Measurements from ENCODE around the gene ANKRD39. TPM values are rescaled to one million over a fixed set of nuclear protein-coding genes. Genes with fewer than 3 reads are reported as not detected.

Gene ANKRD39
- total and polyA plus RNA-seq, 9 of the 15 experiments (the other 6 are each of a cell fraction or from before 2014, with no cell fraction given): 8.2 to 33.1 (median 23.8) TPM

DNA sequence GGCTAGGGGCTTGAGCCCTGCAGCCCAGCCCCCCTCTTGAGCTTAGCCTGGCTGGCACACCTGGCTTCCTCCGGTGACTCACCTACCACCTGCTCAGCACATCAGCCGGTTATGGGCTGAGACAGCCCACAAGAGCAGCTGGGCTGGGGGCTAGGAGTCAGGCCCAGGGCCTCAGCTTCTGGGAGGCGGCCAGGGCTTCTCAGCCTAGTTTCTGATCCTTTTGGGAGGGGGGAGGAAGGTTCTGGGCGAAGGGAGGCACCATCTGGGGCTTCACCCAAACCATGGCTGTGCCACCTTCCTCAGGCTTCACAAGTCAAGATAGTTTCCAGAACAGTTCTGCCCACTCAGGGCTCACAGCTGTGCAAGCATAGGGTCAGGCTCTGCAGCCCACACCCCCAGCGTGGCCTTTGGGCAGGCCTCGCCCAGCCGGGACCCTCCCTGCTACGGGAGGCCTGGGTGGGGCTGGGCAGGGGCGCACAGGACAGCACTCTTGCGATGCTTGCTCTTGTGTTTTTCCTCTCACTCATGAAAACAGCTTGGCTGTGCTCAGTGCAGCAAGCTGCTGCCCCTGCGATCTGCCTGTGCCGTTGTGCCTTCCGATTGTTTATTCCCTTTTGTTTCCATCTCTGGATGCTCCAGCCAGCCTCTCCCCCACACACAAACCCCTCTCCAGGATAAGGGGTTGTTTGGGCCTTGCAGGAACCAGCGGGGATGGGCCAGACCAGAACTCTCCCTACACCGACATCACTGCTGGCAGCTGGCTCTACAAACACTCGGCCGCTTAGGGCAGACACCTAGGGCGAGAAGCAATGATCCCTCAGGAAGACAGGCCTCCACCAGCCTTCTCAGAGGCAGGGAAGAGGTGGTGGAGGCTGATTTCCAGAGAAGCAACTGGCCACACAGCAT lies 38.2 kb upstream of the ANKRD39 start:
- H3K9ac ChIP-seq (ENCODE audit: insufficient read depth in 1 of 2, low read depth in 2 of 2, low read length in 2 of 2): peak overlapping the region; percentile 54 to 86
- DNase-seq (ENCODE audit: extremely low read depth in 1 of 4, low spot score in 3 of 4) (peak in 2 of 4 experiments; percentile 51 to 59), ATAC-seq (peak; percentile 32), FAIRE-seq (no peak)
- no TSS peak for BruUV-seq (replicated peaks)
- H3K36me3 ChIP-seq (ENCODE audit: control insufficient read depth, insufficient read depth, low read length): peaks cover 31% of the 10 kb centered on the region
- no peaks in the 10 kb centered on the region for H3K9me3 ChIP-seq (replicated peaks; ENCODE audit: control insufficient read depth, insufficient read depth, low read depth, low read length)
- no peaks in the 10 kb centered on the region for H3K27me3 ChIP-seq (ENCODE audit: control insufficient read depth in 2 of 2, insufficient read depth in 2 of 2, low read length in 2 of 2)
- H3K27ac ChIP-seq (ENCODE audit: extremely low read depth, low read depth, low read length): peak overlapping the region; percentile 91
- no peak overlapping the region; the same call in 1 of the 2 replicates for H2AFZ ChIP-seq (ENCODE audit: low read depth, low read length)
- H3K4me3 ChIP-seq: no peak overlapping the region
- H4K20me1 ChIP-seq (replicated peaks; ENCODE audit: control insufficient read depth, insufficient read depth, low read length): no peaks in the 10 kb centered on the region
- POLR2A ChIA-PET: interaction anchor here (0.6 to 9.0 kb wide), 7 partner anchors 8 to 35 kb away, joined by 3 to 112 read pairs (median 5); no protein-coding TSS in a partner anchor
- in situ Hi-C loops (cut with MboI) (no loop called here), intact Hi-C loops (cut with micrococcal nuclease) (loop anchor here (2.0 to 5.0 kb wide), 2 partner anchors 23 to 46 kb away; no protein-coding TSS in a partner anchor)
- WGBS (ENCODE audit: insufficient coverage, low coverage, missing lambda C conversion rate): 62% methylated on average over 11 of the region's 18 CpGs
- peak overlapping the region; percentile 84 for H3K4me2 ChIP-seq (ENCODE audit: insufficient read depth, low read length)
- peaks cover 46% of the 10 kb centered on the region for H3K79me2 ChIP-seq (ENCODE audit: control insufficient read depth, insufficient read depth, low read length)
- CTCF ChIA-PET (ENCODE audit: low intra/inter-chr PET ratio): no interaction called here
- peaks cover 63 to 86% of the 10 kb centered on the region in 2 experiments for H3K4me1 ChIP-seq (replicated peaks in 1 of 2; ENCODE audit: control insufficient read depth in 2 of 2, insufficient read depth in 2 of 2, low read length in 2 of 2)
- H3K9me1 ChIP-seq (ENCODE audit: control insufficient read depth, insufficient read depth, low read length): no peaks in the 10 kb centered on the region
- TF ChIP-seq SMARCC2 (IDR thresholded peaks at IDR 0.05; ENCODE audit: low read depth) (no peak), PYGO2 (tag; IDR thresholded peaks at IDR 0.05) (no peak), RBFOX2 (IDR thresholded peaks at IDR 0.05; ENCODE audit: low read depth, low read length) (0 out of 2 replicates have a peak, but pooled peaks have one; percentile 31), JUND (IDR thresholded peaks at IDR 0.05; ENCODE audit: borderline replicate concordance, low read depth, low read length) (0 out of 2 replicates have a peak, but pooled peaks have one; percentile 8), JUND (tag; IDR thresholded peaks at IDR 0.05; ENCODE audit: borderline replicate concordance, low read depth, low read length) (no peak), BCL6 (CRISPR knock-in tag; IDR thresholded peaks at IDR 0.05) (no peak), HDGF (IDR thresholded peaks at IDR 0.05) (0 out of 2 replicates have a peak, but pooled peaks have one; percentile 2), KDM2B (CRISPR knock-in tag; IDR thresholded peaks at IDR 0.05) (no peak), MXI1 (IDR thresholded peaks at IDR 0.05; ENCODE audit: low read depth, low read length) (no peak)
- TF ChIP-seq, protein P1, sequence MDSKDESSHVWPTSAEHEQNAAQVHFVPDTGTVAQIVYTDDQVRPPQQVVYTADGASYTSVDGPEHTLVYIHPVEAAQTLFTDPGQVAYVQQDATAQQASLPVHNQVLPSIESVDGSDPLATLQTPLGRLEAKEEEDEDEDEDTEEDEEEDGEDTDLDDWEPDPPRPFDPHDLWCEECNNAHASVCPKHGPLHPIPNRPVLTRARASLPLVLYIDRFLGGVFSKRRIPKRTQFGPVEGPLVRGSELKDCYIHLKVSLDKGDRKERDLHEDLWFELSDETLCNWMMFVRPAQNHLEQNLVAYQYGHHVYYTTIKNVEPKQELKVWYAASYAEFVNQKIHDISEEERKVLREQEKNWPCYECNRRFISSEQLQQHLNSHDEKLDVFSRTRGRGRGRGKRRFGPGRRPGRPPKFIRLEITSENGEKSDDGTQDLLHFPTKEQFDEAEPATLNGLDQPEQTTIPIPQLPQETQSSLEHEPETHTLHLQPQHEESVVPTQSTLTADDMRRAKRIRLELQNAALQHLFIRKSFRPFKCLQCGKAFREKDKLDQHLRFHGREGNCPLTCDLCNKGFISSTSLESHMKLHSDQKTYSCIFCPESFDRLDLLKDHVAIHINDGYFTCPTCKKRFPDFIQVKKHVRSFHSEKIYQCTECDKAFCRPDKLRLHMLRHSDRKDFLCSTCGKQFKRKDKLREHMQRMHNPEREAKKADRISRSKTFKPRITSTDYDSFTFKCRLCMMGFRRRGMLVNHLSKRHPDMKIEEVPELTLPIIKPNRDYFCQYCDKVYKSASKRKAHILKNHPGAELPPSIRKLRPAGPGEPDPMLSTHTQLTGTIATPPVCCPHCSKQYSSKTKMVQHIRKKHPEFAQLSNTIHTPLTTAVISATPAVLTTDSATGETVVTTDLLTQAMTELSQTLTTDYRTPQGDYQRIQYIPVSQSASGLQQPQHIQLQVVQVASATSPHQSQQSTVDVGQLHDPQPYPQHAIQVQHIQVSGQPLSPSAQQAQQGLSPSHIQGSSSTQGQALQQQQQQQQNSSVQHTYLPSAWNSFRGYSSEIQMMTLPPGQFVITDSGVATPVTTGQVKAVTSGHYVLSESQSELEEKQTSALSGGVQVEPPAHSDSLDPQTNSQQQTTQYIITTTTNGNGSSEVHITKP (IDR thresholded peaks at IDR 0.05; ENCODE audit: partially characterized antibody): peak; percentile 83
- TF ChIP-seq, protein P2, sequence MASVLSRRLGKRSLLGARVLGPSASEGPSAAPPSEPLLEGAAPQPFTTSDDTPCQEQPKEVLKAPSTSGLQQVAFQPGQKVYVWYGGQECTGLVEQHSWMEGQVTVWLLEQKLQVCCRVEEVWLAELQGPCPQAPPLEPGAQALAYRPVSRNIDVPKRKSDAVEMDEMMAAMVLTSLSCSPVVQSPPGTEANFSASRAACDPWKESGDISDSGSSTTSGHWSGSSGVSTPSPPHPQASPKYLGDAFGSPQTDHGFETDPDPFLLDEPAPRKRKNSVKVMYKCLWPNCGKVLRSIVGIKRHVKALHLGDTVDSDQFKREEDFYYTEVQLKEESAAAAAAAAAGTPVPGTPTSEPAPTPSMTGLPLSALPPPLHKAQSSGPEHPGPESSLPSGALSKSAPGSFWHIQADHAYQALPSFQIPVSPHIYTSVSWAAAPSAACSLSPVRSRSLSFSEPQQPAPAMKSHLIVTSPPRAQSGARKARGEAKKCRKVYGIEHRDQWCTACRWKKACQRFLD (CRISPR knock-in tag; IDR thresholded peaks at IDR 0.05): peak; percentile 68; the same call in 1 of the 2 replicates
- TF ChIP-seq, protein P3, sequence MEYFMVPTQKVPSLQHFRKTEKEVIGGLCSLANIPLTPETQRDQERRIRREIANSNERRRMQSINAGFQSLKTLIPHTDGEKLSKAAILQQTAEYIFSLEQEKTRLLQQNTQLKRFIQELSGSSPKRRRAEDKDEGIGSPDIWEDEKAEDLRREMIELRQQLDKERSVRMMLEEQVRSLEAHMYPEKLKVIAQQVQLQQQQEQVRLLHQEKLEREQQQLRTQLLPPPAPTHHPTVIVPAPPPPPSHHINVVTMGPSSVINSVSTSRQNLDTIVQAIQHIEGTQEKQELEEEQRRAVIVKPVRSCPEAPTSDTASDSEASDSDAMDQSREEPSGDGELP (CRISPR knock-in tag; IDR thresholded peaks at IDR 0.05; ENCODE audit: borderline replicate concordance): peak; percentile 52; the same call in 1 of the 2 replicates
- TF ChIP-seq, protein P4, sequence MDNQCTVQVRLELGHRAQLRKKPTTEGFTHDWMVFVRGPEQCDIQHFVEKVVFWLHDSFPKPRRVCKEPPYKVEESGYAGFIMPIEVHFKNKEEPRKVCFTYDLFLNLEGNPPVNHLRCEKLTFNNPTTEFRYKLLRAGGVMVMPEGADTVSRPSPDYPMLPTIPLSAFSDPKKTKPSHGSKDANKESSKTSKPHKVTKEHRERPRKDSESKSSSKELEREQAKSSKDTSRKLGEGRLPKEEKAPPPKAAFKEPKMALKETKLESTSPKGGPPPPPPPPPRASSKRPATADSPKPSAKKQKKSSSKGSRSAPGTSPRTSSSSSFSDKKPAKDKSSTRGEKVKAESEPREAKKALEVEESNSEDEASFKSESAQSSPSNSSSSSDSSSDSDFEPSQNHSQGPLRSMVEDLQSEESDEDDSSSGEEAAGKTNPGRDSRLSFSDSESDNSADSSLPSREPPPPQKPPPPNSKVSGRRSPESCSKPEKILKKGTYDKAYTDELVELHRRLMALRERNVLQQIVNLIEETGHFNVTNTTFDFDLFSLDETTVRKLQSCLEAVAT (IDR thresholded peaks at IDR 0.05): peak in 1 of 2 experiments; percentile 57; a peak in 1 of 4 replicates

Measured in K562 (cell line).